GM19023 (cell line): ENCODE data around the gene TSHR.
"Not testable (repeated sequence)": the region's sequence is repeated elsewhere in the genome, so short reads cannot be mapped to it uniquely, and the experiment has no call there.

ENCODE experiments used
- ATAC-seq: cut with Tn5 transposase; IDR thresholded peaks from one replicate; pipeline ENCODE4 v1.9.1; 2021; ENCODE audit warnings: mild to moderate bottlenecking, moderate library complexity; ENCODE audit not compliant: unreplicated experiment

The TSHR gene

DNA sequence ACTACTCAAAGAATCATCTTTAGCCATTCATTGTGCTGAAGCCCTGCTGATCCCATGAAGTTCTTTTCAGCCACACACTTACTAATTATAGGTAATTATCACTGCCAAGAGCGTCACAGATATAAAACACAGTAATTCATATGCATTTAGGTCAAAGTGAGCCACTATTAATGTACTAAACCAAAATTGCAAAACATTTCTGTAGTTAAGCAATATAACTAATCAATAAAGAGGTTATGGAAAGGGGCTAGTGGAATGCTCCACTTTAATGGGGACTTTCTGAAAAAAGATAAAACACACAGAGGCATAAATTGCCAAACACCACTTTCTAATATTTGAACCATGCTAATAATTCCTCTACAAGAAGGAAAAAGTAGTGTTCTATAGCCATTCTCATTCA lies 7.1 kb upstream of the TSHR start:
- no peak for ATAC-seq

DNA sequence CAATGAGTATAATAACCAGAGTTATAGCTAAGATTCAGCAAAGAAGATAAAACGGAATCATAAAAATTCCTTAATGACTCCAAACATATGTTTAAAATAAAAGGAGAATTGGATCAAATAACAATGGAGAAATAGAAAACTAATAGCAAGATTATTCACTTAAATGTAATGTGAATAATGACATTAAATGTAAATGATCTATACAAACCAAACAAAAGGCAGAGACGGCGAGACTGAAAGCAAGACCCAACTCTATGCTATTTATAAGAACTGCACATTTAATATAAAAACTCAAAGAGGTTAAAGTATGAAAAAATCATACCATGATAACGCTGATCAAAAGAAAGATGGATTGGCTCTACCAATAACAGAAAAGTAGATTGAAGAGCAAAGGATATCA lies 3.9 kb upstream of the TSHR start:
- ATAC-seq, result no peak

DNA sequence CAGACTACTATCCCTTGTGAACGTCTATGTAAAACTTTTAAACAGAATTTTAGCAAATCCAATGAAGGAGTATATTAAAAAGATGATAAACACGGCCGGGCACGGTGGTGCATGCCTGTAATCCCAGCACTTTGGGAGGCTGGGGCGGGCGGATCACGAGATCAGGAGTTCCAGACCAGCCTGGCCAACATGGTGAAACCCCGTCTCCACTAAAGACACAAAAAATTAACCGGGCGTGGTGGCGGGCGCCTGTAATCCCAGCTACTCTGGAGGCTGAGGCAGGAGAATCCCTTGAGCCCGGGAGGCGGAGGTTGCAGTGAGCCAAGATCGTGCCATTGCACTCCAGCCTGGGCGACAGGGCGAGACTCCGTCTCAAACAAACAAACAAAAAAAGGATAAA lies 2.2 kb upstream of the TSHR start:
- not testable (repeated sequence) for ATAC-seq

DNA sequence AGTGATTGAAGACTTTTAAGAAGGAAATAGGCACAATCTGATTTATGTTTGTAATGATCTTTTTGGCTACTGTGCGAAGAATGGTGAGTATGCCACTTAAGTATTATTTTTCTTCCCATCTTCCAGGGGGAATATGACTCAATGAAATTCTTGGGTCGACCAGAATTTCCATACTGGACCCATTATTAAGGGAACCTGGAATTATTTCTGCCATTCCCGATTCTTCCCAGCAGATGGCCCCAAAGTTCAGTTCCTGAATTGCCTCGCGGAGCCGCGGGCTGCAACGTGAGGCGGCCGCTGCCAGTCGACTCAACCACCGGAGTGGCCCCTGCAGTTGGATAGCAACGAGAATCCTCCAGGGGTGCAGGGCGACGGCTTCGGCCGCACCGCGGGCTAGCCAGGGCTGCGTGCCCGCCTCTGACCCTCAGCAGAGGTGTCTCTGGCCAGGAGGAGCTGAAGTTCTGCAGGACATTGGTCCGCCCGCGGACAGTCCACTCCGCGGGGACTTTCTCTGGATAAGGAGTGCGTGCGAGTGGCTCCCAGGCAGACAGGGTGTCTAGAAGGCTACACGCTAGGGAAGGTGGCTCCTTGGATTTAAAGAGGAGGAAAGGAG lies 628 bp upstream of the TSHR start:
- ATAC-seq, result no peak

DNA sequence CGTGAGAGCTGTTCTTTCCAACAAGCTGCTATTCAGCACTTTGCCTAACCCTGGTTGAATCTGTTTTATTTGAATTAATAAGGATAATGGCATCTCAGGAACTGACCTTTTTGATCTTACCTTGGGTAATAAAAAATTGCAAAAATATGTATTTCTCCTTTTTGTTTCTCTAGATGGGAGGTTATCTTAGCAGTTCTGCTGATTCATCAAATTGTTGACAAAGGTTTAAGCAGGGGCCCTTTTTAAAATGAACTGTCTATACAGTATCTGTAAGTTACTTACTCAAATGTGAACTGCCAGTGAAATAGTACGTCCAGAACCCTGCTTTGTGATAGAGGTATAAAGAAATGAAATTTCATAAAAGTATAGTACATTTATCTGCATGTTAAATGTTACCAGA lies 681 bp downstream of the TSHR start:
- no peak for ATAC-seq

DNA sequence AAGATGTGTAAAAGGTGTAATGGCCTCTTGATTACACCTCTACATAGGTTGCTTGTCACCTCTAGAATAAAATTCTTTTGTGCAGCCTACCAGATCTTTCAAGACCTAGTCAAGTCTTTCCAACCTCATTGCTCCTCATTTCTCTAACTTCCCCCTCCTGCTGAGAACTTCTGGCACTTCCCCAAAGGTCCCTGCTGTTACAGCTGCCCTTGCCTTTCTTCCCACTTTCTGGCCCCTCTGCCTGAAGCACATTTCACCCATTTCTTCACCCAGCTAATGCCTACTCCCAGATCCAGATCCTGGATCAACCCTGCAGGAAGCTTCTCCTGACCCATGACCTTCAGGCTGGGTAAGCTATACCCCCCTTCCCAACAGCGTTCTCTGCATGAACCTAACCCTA lies 1.5 kb downstream of the TSHR start:
- no peak for ATAC-seq

DNA sequence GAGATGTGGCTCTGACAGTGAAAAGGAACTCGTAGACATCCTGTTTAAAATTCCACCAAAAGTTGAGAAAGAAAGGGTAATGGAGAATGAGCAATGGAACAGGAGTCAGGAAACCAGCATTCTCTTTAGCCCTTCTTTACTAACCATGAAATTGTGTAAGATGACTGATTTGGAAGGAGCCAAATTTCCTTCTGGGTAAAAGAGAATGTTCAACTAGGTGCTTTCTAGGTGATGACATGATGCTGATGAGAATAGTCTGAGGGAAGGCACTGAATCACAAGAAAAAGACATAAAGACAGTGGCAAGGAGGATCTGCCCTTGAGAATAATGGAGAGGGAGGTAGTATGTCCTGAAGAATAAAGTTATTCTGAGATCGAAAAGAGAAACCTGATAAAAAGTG lies 2.2 kb downstream of the TSHR start:
- ATAC-seq, result no peak

DNA sequence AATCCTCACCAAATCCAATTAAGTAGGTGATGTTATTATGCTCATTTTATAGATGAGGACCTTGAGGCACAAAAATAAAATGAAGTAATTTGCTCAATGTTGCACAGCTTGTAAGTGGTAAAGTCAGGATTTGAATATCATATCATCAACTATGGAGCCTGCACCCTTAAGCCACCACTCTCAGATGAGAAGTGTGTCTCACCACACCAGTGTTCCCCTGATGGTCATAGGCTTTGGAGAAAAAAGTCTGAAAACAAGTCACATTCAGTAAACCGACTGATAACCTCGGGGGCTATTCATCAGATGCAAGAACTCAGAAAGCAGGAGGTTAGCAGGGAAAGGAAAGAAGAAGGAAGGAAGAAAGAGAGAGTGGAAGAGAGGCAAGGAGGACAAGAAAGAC lies 2.8 kb downstream of the TSHR start:
- no peak for ATAC-seq

DNA sequence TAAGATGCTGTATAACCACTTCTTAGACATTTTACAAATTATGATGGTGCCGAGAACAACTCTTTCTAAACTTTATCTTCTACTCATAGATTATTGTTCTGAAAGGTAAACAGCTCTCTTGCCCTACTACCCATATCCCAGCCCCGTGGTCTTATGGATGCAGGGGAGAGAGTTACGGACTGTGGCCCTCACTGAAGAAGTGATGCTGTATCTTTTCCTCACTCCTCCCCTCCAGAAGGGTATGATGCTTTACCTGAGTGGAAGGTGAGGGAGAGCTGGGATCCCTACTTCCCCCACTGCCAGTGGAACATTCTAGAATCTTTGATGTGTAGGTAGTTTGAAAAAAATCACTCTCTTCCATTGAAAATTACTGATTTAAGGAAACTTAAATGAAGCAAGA lies 3.5 kb downstream of the TSHR start:
- no peak for ATAC-seq

DNA sequence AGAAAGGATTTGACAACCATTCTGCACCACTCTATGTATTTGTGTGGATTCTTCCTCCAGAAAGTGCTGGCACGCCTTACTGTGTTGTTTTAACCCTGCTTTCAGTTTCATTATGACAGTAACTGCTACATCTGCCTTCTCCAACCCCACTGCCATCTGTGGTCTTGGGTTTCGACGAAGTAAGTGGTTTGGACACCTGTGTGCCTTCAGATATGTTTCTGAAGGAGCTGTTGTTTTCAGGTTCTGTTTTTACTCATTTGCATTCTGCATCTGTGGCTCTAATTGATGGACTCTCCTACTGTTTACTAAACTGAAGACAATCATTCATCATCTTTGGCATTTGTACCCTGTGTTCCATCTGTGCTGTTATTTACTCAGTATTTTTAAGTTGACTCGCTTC lies 4.1 kb downstream of the TSHR start:
- ATAC-seq, result peak; percentile 97

DNA sequence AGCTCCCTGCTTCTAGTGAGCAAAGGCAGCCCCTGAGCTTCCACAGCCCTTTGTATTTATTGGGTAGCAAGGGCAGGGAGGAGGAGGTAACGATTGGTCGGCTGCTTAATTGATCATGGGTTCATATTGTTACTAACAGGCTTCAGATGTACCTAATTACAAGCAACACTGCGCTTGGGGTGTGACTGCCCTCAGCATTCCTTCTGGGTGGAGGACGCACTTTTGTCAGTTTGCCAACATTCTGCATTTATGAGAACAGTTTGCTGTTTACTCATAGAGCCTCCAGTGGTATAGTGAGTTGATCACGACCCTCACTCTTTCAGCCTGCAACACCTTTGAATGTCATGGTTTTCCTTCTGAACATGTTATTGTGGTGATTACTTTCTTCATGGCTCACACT lies 9.6 kb downstream of the TSHR start:
- ATAC-seq, result no peak

DNA sequence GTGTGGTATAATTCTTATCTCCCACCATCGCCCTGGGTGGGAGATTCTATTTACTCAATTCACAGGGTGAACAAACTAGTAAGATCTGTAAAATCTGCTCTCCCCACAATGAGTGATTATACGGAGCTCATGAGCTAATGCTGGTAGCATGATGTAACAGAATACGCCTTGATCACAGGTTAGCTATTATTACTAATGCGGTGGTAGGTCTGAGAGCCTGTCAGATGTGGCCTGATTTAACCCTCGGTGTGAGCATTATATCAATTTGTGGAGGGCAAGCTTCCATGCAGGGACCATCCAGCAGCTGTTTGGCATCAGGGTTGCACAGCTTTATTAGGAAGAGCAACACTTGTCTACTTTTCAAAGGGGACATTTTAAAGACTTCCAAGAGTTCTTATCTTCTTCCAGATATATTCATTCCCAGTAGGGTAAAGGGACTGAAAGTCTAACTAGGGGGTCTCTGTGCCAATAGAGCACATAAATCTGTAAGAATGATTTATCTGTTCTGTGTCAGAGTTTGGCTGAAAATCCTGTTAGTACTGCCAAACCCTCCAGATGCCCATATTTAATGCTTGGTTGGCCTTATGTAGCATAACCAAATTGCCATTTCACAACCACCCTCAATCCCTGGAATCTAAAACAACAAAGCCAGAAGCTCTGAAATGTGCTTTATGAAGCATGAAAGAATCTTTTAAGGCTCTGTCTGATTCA lies 18.7 kb downstream of the TSHR start:
- no peak for ATAC-seq

DNA sequence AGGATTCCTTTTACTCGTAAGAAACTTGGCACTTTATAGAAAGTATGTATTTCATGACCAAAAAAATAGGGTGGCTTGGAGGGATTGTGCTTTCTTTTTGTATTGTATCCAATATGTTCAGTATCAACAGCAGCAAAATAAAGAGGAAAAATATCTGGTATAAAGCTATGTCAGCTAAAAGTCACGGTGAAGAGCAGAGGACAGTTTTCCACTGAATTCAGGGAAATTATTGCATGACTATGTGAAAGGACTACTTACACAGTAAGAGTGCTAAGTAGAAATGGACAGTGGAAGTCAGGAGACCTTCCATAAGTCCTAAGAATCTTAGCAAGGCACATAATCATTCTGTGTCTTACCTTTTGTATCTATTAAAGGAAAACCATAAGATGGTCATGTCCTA lies 19.3 kb downstream of the TSHR start:
- ATAC-seq, result no peak

DNA sequence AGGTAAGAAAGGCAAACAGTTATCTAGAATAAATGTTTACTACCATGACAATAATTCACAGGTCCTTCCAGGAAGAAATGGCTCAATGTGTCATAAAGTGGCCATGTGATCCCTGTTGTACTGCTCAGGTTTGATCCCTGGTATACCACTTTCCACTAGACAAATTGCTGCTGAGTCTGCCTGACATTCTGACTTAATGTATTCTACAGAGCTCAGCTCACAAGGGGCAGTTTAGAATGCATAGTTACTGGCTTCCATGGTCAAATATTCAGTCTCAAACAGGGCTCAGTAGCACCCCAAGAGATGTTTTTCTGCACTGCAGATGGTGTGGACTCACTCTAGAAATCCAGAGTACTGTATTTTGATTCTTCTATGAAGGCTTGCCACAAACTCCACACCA lies 21.8 kb downstream of the TSHR start:
- ATAC-seq, result no peak

DNA sequence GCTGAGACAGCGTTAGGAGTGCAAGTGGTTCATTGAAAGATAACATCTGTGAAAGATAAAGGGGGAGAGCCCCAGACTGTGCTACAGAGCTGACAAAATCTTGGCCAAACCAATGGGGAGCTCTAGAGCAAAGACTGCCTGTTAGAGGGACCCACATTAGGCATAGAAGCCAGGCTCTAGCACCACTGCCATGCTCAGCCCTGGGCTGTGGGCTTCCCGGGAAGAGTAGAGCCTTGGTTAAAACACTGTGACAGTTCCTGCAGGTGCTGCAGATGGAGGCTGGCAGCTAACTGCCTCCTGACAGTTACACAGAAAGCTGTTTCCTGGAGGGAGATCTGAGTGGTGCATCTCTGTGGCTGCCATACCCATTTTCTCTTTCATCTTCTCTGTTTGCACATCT lies 23.0 kb downstream of the TSHR start:
- ATAC-seq, result no peak

DNA sequence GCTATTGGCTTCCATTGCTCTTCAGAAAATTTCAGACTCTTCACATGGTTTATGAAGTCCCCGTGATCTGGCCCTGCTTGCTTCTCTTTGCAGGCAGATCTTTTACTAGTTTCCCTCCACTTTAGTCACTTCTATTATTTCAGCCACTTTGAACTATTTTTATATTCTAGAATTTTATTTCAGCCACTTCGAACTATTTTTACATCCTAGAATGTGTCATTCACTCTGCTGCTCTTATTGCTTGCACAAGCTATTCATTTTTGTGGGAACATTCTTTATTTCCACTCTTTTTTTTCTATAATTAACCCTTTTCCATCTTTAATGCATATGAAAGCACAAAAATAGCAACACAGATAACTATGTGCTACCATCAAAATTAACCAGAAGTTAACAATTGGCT lies 24.5 kb downstream of the TSHR start:
- ATAC-seq, result no peak

DNA sequence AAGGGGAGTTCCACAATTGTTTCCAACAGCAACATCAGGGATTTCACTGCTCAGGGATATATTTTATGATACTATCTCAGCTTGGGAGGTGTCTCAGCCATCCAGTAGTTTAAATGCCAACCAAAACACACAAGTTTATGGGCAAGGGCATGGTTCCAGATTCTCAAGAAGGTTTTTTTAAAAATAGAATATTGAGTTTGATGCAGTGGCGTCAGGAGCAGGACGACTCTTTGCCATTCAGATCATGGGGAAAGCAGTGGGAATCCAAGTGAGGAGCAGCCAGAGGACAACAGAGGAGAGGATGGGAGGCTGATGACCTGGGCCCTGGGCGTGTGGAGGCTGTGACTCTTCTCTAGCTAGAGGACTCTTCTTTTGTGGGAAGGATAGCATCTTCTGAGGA lies 25.7 kb downstream of the TSHR start:
- ATAC-seq, result no peak

DNA sequence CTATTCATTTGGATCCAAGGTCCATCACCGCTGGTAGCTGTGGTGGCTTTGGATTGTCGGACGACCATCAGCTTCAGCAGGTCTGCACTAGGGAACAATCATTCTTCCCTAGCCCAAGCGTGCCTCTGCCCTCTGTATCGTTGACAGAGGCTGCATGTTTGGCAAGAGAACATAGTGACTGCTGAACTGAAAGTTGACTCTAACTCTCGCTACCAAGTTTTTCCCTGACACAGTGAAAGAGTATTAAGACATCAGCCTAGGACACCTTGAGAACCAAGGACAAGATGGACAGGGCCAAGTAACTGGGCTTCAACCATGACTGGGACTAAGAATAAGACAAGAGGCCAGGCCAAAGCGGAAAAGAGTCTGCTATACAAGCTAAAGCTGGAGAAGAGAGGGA lies 26.3 kb downstream of the TSHR start:
- ATAC-seq, result no peak

DNA sequence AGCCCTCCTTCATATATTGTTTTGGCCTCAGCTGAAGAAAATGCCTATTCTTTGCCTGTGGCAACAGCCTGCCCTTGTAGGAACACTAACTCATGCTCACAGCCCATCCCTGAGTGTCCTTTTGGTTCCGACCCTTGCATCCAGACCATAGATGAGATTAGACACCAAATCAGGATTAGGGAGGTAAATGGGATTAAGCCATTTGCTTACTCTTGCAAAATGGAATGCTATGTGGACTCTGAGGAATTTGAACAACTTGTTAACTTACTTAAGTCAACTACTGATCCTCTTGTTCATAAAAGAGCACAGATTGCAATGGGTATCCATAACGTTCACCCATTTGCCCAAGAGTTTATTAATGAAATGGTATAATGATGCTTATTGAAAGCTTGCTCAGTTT lies 27.3 kb downstream of the TSHR start:
- no peak for ATAC-seq

DNA sequence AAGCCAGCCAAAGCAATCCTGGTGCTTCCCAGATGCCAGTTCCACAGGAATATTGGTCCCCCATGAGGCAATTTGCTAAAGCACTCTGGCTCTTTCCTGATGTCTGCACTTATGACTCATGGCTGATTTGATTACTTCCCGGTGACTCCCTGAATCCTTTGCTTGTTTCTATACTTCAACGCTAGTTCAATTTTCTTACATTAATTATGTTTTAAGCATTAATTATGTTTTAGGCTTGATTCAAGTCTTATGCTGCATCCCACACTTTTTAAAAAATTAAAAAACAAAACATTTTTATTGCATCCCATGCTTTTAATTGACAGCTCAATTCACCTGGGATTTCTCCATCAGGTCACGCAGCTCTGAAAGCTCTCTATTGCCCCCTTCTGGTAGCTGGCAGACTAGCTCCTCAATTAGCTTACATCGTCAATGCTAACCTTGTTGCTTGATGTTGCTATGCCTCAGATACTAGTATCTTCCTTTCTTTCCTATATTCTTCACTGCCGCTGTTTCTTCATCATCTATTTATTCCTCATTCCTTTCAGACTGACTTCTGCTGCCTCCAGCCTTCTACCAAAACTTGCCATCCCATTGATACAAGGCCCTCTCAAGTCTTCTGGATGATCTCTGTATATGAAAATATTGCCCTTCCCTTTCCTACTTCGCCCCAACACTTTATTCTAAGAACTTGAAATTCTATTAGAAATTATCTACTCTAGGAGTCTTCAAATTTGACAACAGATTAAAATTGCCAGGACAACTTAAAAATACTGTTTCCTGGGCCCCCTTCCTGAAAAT lies 32.0 kb downstream of the TSHR start:
- no peak for ATAC-seq

DNA sequence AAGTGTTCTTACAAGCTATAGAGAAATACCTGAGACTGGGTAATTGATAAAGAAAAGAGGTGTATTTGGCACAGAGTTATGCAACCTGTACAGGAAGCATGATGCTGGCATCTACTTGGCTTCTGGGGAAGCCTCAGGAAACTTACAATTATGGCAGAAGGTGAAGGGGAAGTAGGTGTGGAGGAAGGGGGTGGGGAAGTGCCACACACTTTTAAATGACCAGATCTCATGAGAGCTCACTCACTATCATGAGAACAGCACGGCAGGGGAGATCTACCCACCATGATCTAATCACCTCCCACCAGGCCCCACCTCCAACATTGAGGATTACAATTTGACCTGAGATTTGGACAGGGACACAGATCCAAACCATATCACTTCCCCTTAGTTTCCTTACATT lies 32.8 kb downstream of the TSHR start:
- no peak for ATAC-seq

DNA sequence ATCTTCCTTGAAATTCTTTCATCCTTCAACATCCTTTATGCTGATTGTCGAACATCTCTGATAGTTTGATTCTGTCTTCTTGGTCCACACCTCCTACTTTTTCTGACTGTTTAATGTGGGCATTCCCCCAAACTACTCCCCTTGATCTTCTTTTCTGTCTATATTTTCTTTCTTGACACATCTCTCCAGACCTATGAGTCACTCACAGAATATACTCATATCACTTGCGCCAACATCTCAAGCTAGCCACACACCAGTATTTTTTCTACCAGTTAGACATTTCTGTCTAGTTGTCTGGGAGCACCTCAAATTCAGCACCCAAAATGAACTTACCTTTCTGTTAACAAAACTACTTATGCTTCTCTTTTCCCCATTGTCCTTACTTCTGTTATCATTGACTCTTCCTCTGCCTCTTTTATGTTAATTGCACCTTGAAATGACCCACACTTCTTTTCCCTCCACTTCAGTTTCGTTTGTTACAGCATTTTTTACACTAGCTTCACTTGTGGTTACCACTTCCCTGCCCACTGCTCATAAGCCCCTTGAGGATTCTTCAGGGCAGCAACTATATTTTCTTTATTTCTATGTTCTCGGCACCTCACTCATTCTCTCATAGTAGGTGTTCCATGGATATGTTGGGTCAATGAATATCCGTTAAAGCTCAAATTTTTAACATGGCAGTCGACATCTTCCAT lies 33.5 kb downstream of the TSHR start:
- ATAC-seq, result peak; percentile 47
